ENCODE measurements around the gene INAFM1. TPM values are rescaled to one million over a fixed set of nuclear protein-coding genes. Genes with fewer than 3 reads are reported as not detected.

INAFM1 gene
- total and polyA plus RNA-seq, 9 of the 15 experiments (the other 6 are each of a cell fraction or from before 2014, with no cell fraction given) = 0.71 to 30.9 (median 3.1) TPM

- Histone ChIP-seq H3K79me2 (ENCODE audit: control insufficient read depth, insufficient read depth, low read length) (peaks cover 7% of the 10 kb centered on the region; the same call in 2 of the 3 replicates), H3K4me3 (no peak overlapping the region), H4K20me1 (replicated peaks; ENCODE audit: control insufficient read depth, insufficient read depth, low read length) (no peaks in the 10 kb centered on the region), H3K36me3 (ENCODE audit: control insufficient read depth, insufficient read depth, low read length) (peaks cover 71% of the 10 kb centered on the region; the same call in 2 of the 3 replicates), H2AFZ (ENCODE audit: low read depth, low read length) (no peak overlapping the region), H3K9me1 (ENCODE audit: control insufficient read depth, insufficient read depth, low read length) (no peaks in the 10 kb centered on the region), H3K9ac (ENCODE audit: insufficient read depth in 1 of 2, low read depth in 2 of 2, low read length in 2 of 2) (peak overlapping the region in 1 of 2 experiments; percentile 36; a peak in 2 of 4 replicates), H3K4me1 (replicated peaks in 1 of 2; ENCODE audit: control insufficient read depth in 2 of 2, insufficient read depth in 2 of 2, low read length in 2 of 2) (peaks cover 0 to 19% of the 10 kb centered on the region in 2 experiments; a peak in 2 of 5 replicates), H3K27ac (ENCODE audit: extremely low read depth, low read depth, low read length) (no peak overlapping the region), H3K4me2 (ENCODE audit: insufficient read depth, low read length) (no peak overlapping the region), H3K27me3 (ENCODE audit: control insufficient read depth in 2 of 2, insufficient read depth in 2 of 2, low read length in 2 of 2) (no peaks in the 10 kb centered on the region), H3K9me3 (replicated peaks; ENCODE audit: control insufficient read depth, insufficient read depth, low read depth, low read length) (no peaks in the 10 kb centered on the region; the same call in 1 of the 2 replicates)
- BruUV-seq (replicated peaks) = no TSS peak
- POLR2A ChIA-PET = interaction anchor here (0.6 kb wide), 1 partner anchor 86 kb away, joined by 3 read pairs; no protein-coding TSS in a partner anchor
- CTCF ChIA-PET (ENCODE audit: low intra/inter-chr PET ratio) = no interaction called here
- 95% methylated on average over 24 of the region's 30 CpGs for WGBS (ENCODE audit: insufficient coverage, low coverage, missing lambda C conversion rate)
- intact Hi-C loops (cut with micrococcal nuclease) (no loop called here), in situ Hi-C loops (cut with MboI) (no loop called here)
- peak; percentile 46; the same call in 1 of the 2 replicates for TF ChIP-seq ZBTB33 (CRISPR knock-in tag; IDR thresholded peaks at IDR 0.05)
- peak; percentile 59; the same call in 1 of the 2 replicates for TF ChIP-seq POLR2G (IDR thresholded peaks at IDR 0.05; ENCODE audit: low read depth, low read length)
- TF ChIP-seq E2F3 (CRISPR knock-in tag; IDR thresholded peaks at IDR 0.05) = no peak
- TF ChIP-seq RBFOX2 (IDR thresholded peaks at IDR 0.05; ENCODE audit: low read depth, low read length) = peak; percentile 63
- DNase-seq (ENCODE audit: extremely low read depth in 1 of 4, low spot score in 3 of 4) (no peak), ATAC-seq (no peak), FAIRE-seq (no peak)
Measured at GRCh38 chr19:47264629-47265028, 10.1 kb upstream of the INAFM1 start.

Data from K562 (cell line).